GM18870 (cell line): ENCODE measurements around the gene IL11RA.

ENCODE experiments used
- ATAC-seq: cut with Tn5 transposase; IDR thresholded peaks from one replicate; pipeline ENCODE4 v1.9.1; 2021; ENCODE audit warnings: moderate library complexity; ENCODE audit not compliant: unreplicated experiment

The IL11RA gene

DNA sequence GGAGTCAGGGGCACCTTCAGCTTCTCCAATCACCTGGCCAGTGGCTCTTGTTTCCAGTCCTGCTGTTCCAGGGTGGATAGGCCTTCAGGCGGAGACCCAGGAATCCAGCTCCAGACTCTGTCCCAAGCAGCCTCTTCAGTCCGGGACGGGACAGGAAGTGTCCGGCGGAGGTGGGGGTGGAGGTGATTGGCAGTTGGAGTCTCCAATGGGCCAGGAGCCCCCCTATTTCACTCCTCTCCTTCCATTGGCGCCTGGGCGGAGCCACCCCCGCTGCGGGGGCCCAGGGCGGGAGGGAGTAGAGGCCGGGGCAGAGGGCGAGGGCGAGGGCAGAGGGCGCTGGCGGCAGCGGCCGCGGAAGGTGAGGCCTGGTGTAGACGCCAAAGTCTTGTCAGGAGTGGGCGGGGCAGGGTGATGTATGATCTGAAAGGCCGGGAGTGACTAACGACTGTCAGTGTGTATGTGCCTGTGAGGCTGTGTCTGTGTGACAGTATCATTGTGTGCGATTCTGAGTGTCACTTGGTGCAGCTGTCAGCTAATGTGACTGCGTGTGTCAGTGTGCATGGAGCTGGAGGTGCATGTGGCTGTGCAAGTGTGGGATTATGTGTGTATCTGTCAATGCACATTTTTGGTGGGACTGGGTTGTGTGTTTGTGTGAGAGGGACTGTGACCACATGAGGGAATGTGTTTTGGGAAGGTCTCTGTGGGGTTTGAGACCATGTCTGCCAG lies at the start of gene IL11RA:
Gene IL11RA (plus strand): TSS at position 310 of the 726 bp plus-strand sequence. CDS start 3,033 bp downstream, outside the sequence.
- ATAC-seq = no peak

- peak; percentile 63 for ATAC-seq
Measured at GRCh38 chr9:34603610-34604231, 48.3 kb upstream of the IL11RA start.

DNA sequence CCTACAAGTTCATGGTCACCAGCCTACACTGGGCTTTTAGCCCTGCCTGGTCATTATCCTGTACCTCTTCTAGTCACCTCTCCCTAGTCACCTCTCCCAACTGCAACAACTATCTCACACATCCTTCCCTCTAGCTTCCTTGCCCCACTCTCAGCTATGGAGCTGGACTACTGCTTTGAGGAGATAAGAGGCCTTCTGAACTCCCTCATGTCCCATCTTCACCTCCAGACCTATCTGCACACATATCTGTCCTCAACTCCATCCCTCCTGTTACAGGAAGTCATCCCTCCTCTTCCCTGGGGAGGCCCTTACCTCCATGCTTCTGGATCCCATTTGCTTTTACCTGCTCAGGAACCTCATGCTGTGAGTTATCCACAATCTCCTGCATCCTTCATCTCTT lies 45.8 kb upstream of the IL11RA start:
- no peak for ATAC-seq

DNA sequence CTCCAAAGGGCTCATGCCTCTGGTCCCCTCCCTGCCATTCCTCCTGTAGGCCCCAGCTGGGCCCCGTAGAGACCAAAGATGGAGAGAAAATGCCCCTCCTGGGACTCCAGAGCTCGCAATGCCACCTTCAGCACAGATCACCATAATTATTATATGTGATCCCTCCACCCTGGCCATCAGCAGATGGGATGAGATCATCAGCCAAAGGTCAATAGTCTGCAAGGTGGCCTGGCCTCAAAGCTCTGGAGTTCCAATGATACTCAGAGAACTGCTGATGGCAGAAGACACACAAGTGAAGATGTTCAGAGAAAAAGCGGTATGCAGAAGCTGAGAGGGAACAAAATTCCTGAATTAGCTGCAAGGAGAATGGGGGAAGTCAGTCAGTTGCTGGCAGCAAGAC lies 45.1 kb upstream of the IL11RA start:
- ATAC-seq = no peak

DNA sequence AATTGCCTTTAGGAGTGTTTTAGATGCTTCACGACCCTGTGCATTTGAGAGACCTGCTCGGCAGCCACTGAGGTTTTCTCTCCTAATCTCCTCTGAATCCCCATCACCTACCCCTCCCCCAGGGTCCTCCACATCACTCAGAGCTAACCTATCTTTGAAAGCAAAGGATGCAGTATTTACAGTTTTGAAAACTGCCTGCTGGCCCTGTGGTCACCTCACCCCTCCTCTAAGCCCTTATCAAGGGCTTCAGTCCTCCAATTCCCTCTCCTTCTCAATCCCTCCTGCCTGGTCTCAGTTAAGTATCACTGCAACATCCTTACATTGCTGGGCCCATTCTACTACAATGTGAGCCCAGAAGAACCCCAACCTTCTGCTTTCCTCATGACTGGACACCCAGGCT lies 44.7 kb upstream of the IL11RA start:
- ATAC-seq = no peak

DNA sequence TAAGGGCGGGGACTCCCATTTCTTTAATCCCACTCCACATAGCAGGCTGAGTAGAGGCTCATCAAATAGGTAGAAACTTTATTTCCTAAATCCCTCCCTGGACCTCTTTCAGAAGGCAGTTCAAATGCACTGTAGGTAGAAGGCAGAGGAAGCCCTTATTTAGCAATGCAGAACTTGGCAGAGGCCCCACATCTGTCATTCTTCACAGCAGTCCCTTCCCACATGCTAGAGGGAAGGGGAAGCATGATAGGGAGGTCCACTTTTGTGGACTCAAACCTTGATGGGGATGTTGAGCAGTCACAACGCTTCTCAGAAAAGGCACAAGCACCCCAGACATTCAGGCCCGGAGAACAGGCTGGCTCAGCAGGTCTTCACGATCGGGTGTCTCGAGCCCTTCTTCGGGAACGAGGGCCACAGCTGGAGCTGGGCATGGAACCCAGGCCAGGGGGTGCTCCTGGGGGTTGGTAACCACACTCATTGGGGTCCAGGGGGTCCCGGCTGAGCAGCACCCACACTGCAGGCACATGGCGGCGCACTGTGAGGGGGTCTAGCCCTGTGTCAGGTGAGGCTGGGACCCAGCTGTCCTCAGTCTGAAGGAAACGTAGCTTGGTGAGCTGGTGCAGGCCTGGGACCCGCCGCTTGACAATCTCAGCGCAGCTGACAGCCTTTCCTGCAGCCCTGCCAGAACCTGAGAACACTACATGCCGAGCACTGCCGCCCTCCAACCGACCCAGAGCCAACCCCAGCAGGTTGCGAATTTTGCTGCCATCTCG lies 41.4 kb upstream of the IL11RA start:
- no peak for ATAC-seq

DNA sequence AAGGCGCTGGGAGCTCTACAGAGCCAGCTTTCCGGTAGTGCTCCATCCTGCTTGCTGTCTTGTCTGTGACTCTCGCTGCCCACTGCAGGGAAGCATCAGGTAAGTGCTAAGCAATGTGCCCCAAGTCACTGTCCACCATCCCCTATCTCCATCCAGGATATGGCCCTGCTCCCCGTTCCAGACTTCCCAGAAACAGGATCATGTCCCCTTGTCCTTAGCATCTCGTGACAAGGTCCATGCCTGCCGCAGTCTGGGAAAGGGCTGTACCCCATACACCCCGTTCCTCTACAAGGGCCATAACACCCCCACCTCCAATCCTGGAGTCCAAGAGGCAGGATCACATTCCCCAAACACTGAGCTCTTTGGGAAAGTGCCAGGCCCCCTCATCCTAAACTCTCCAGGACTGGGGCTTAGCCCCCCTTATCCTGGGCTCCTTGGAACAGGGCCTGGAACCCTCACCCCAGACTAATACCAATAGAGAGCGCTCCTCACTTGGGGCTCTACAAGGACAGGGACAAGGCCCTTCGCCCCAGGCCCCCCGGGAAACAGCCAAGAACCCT lies 40.7 kb upstream of the IL11RA start:
- no peak for ATAC-seq

DNA sequence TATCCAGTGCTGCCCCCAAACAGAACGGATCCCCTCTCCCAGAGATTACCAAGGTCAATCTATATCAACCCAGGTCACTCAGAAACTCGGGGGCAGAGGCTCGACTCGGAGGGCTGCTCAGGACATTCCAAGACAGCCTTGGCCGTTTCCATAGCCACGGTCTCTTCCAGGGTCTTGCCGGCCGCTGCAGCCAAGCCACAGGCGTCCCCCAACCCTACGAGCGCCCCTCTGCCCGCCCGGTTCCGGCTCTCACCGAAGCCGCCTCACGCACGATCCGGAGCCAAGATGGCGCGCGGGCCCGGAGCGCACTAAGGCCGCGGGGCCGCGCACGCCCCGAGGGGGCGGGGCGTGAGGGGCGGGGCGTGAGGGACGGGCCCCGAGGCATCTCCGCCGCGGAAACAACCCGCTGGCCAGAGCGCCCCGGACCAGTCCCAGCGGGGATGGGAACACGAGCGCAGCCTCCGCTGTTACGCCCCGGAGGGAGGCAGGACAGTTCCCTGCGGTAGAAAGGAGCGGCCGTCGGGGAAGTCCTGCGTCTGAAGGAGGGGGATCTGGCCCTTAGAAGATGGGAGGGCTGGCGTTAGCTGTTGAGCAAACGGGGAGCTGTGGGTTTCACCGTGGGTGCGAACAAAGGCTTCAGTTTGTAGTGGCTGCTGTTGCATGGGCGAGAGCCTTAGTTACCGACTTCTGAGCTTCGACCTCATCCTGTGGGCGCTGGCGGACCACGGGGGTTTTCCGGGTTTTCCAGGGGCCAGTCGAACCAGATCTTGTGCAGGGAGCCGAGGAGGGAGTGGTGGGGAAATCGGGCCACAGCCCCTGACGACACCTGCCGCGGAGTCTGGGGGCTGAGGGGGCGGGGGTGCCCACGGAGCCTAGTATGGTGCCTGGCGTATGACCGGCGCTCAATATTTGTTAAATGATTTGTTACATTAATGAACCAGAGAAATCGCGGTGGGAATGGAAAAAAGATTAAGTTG lies 39.9 kb upstream of the IL11RA start, which contains the start of gene RPP25L:
Gene RPP25L (minus strand): TSS at position 287 of the 977 bp plus-strand sequence. CDS start 801 bp downstream, outside the sequence.
- peak; percentile 45 for ATAC-seq

DNA sequence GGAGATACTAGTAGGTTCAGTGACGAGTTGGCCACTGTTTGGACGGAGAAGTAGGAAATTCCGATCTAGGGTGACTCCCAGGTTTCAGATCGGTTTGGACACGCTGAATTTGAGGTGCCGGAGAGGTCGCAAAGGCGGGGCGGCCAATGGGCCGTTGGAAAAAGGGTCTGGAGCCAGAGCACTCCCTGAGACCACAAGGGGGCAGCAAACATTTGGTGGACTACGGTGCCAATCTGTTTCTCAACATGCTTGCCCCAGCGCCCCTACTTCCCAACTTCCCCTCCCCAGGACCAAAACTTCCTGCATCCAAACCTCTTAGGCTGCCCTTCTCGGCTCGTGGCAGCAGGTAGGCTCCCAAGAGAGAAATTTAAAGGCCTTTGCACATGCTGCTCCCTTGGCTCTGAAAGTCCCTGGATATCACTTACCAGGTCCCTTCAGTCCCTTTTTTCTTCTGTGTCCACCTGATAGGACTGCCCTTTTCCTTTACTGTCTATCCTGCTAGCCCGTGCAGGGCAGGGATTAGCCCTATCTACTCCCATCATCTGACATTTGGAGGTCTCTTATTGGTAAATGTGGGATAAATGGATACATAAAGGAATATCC lies 39.1 kb upstream of the IL11RA start:
- no peak for ATAC-seq

- ATAC-seq = no peak
Measured at GRCh38 chr9:34615132-34615531, 36.9 kb upstream of the IL11RA start.

GRCh38 chr9:34620061-34620994 lies 31.7 kb upstream of the IL11RA start, which contains the start of gene DCTN3:
Gene DCTN3, minus strand, starts transcription at chr9:34620495. Its CDS starts 31 bp downstream, at chr9:34620464.
- ATAC-seq = peak; percentile 96

- ATAC-seq = no peak
Measured at GRCh38 chr9:34623374-34624235, 28.4 kb upstream of the IL11RA start.

- no peak for ATAC-seq
Measured at GRCh38 chr9:34624475-34625185, 27.4 kb upstream of the IL11RA start.

- no peak for ATAC-seq
Measured at GRCh38 chr9:34625186-34625486, 26.8 kb upstream of the IL11RA start.

- no peak for ATAC-seq
Measured at GRCh38 chr9:34627716-34628655, 24.0 kb upstream of the IL11RA start.
